ENCODE data around the gene CHST9. TPM values are rescaled to one million over a fixed set of nuclear protein-coding genes. Genes with fewer than 3 reads are reported as not detected.

The CHST9 gene
- total RNA-seq, 2 donors from 2014 or later, result 10.3 to 19.3 TPM

DNA sequence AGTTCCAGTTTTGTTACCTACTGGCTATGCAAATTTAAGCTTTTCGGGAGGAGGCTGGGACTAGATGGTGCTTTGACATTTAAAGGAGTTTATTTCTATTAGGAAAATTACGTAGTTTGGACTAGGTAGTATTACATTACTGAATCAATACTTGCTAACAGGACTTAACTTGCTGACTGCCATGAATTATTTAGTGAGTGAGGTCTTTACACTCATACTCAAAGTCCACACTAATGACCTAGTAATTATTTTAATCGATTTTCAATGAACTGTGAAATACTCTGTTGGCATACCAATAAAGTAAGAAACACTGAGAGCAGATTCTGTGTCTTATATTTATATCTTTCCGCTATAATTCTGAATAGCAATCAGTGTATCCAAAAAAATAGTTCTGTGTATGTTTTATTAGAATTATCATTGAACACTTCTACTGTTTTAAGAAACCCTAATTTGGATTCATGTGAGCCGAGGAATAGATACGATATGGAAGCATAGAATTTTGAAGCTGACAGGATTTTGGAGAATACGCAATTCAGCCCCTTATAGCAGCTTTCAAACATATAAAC lies 55.0 kb downstream of the CHST9 start:
- WGBS, result 76% methylated on average over 7 of the region's 7 CpGs

GRCh38 chr18:27124196-27124595 lies 60.9 kb downstream of the CHST9 start:
- H3K27me3 ChIP-seq (replicated peaks; ENCODE audit: insufficient read depth), result no peaks in the 10 kb centered on the region
- intact Hi-C loops (cut with DNase I), result no loop called here
- H3K27ac ChIP-seq, result no peak overlapping the region
- no peak for DNase-seq (ENCODE audit: low spot score)
- H3K36me3 ChIP-seq, result no peaks in the 10 kb centered on the region
- TF ChIP-seq POLR2A (IDR thresholded peaks at IDR 0.05) (no peak), POLR2AphosphoS5 (IDR thresholded peaks at IDR 0.05) (no peak)
- TF ChIP-seq, protein P1, sequence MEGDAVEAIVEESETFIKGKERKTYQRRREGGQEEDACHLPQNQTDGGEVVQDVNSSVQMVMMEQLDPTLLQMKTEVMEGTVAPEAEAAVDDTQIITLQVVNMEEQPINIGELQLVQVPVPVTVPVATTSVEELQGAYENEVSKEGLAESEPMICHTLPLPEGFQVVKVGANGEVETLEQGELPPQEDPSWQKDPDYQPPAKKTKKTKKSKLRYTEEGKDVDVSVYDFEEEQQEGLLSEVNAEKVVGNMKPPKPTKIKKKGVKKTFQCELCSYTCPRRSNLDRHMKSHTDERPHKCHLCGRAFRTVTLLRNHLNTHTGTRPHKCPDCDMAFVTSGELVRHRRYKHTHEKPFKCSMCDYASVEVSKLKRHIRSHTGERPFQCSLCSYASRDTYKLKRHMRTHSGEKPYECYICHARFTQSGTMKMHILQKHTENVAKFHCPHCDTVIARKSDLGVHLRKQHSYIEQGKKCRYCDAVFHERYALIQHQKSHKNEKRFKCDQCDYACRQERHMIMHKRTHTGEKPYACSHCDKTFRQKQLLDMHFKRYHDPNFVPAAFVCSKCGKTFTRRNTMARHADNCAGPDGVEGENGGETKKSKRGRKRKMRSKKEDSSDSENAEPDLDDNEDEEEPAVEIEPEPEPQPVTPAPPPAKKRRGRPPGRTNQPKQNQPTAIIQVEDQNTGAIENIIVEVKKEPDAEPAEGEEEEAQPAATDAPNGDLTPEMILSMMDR (IDR thresholded peaks at IDR 0.05), result no peak
- no peak overlapping the region for H3K4me3 ChIP-seq
- no peaks in the 10 kb centered on the region for H3K4me1 ChIP-seq (replicated peaks)
- WGBS, result 35% methylated on average over 1 of the region's 1 CpG
- H3K9me3 ChIP-seq, result no peaks in the 10 kb centered on the region

More for the DNA sequence above, 55.0 kb downstream of the CHST9 start:
- Histone ChIP-seq H3K27me3 (replicated peaks; ENCODE audit: insufficient read depth) (no peaks in the 10 kb centered on the region), H3K27ac (no peak overlapping the region), H3K36me3 (no peaks in the 10 kb centered on the region), H3K4me3 (no peak overlapping the region), H3K4me1 (replicated peaks) (no peaks in the 10 kb centered on the region), H3K9me3 (no peaks in the 10 kb centered on the region)
- TF ChIP-seq POLR2A (IDR thresholded peaks at IDR 0.05), result no peak
- TF ChIP-seq POLR2AphosphoS5 (IDR thresholded peaks at IDR 0.05), result no peak
- DNase-seq (ENCODE audit: low spot score), result no peak
- intact Hi-C loops (cut with DNase I), result no loop called here

DNA sequence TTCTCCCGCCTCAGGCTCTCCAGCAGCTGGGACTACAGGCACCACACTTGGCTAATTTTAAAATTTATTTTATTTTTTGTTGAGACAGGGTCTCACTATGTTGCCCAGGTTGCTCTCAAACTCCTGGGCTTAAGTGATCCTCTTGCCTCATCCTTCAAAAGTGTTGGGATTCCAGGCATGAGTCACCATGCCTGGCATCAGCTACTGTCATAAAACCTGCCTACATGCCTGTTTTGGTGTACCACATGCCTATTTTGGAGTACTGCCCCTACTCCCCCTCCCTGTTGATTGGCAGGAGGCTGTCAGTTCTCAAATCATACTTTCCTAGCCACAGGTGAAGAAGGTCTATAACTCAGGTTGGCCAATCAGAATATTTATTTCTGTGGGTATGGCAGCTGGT lies 64.0 kb downstream of the CHST9 start:
- TF ChIP-seq, protein P1 (IDR thresholded peaks at IDR 0.05), result no peak
- TF ChIP-seq POLR2AphosphoS5 (IDR thresholded peaks at IDR 0.05), result no peak
- TF ChIP-seq POLR2A (IDR thresholded peaks at IDR 0.05), result no peak
- intact Hi-C loops (cut with DNase I), result no loop called here
- no peak overlapping the region for H3K4me3 ChIP-seq
- H3K27me3 ChIP-seq (replicated peaks; ENCODE audit: insufficient read depth), result no peaks in the 10 kb centered on the region
- H3K27ac ChIP-seq, result no peak overlapping the region
- H3K9me3 ChIP-seq, result no peaks in the 10 kb centered on the region
- no peaks in the 10 kb centered on the region for H3K36me3 ChIP-seq
- no peak for DNase-seq (ENCODE audit: low spot score)
- no peaks in the 10 kb centered on the region for H3K4me1 ChIP-seq (replicated peaks)
- 88% methylated on average over 1 of the region's 1 CpG for WGBS

DNA sequence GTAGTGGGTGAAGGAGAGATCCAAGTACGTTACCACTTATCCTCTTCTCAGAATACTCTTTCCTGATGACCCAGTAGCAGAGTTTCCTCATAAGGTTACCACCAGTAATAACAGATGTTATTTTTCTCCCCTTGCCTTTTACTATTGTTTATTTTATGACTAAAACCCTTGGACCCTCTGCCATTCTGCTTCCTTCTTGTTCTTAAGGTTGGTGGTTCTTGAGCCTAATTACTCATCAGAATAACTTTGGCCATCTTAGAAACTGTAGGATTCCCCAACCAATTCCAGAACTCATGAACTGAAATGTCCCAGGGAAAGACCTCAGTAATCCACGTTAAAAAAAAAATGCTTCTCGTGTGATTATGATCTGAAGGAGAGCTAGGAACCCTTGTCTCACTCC lies 64.9 kb downstream of the CHST9 start:
- intact Hi-C loops (cut with DNase I), result no loop called here
- Histone ChIP-seq H3K9me3 (no peaks in the 10 kb centered on the region), H3K36me3 (no peaks in the 10 kb centered on the region), H3K27me3 (replicated peaks; ENCODE audit: insufficient read depth) (no peaks in the 10 kb centered on the region), H3K4me3 (no peak overlapping the region), H3K4me1 (replicated peaks) (no peaks in the 10 kb centered on the region), H3K27ac (no peak overlapping the region)
- TF ChIP-seq POLR2AphosphoS5 (IDR thresholded peaks at IDR 0.05) (no peak), POLR2A (IDR thresholded peaks at IDR 0.05) (no peak)
- TF ChIP-seq, protein P1 (IDR thresholded peaks at IDR 0.05), result no peak
- DNase-seq (ENCODE audit: low spot score), result no peak
- WGBS, result 88% methylated on average over 3 of the region's 3 CpGs

GRCh38 chr18:27118973-27119372 lies 66.1 kb downstream of the CHST9 start:
- 81% methylated on average over 3 of the region's 3 CpGs for WGBS
- Histone ChIP-seq H3K36me3 (no peaks in the 10 kb centered on the region), H3K4me1 (replicated peaks) (no peaks in the 10 kb centered on the region), H3K27me3 (replicated peaks; ENCODE audit: insufficient read depth) (no peaks in the 10 kb centered on the region), H3K27ac (no peak overlapping the region), H3K9me3 (no peaks in the 10 kb centered on the region), H3K4me3 (no peak overlapping the region)
- TF ChIP-seq POLR2AphosphoS5 (IDR thresholded peaks at IDR 0.05) (no peak), POLR2A (IDR thresholded peaks at IDR 0.05) (no peak)
- TF ChIP-seq, protein P1 (IDR thresholded peaks at IDR 0.05), result no peak
- no peak for DNase-seq (ENCODE audit: low spot score)
- intact Hi-C loops (cut with DNase I), result no loop called here

Data from prostate gland (tissue), 2 donors.